Right atrium auricular region (tissue), 2 donors: ENCODE data around the gene SPINK6. TPM values are rescaled to one million over a fixed set of nuclear protein-coding genes. Genes with fewer than 3 reads are reported as not detected.

Source experiments
- DNase-seq: peaks from one replicate; pipeline ENCODE4 v3.0.0-alpha.2; 2019; ENCODE audit warnings: low spot score
- H3K27ac ChIP-seq, 2 donors: fragments of 200-600 bp; sonication (generic); 1 replicate in 1 of 2; 2 replicates in 1 of 2; pipeline ENCODE4 v1.5.1; 2016 to 2019
- H3K27me3 ChIP-seq, 2 donors: fragments of 200-600 bp; sonication (generic); one replicate each; pipeline versions ENCODE4 v1.5.1 to v1.6.0; 2017 to 2019
- H3K36me3 ChIP-seq: fragments of 200-600 bp; sonication (generic); one replicate; pipeline ENCODE4 v1.5.1; 2016
- H3K4me1 ChIP-seq, 2 donors: fragments of 200-600 bp; sonication (generic); one replicate each; pipeline versions ENCODE4 v1.5.1 to v1.6.0; 2017 to 2019
- H3K4me3 ChIP-seq, 2 donors: fragments of 200-600 bp; sonication (generic); 1 replicate in 1 of 2; 2 replicates in 1 of 2; pipeline ENCODE4 v1.5.1; 2017 to 2019; ENCODE audit warnings: mild to moderate bottlenecking in 1 of 2, moderate library complexity in 1 of 2
- H3K9me3 ChIP-seq, 2 donors: fragments of 200-600 bp; sonication (generic); one replicate each; pipeline ENCODE4 v1.5.1; 2019
- total RNA-seq, 2 donors: library from RNA; depleted of rRNA; stranded (reverse); fragments of >200 nt; gene quantifications; one replicate each; pipeline ENCODE4 v1.1.0, GENCODE V29; 2016
- TF ChIP-seq, protein P1 (sequence below), 2 donors: fragments of 200-600 bp; sonication (generic); IDR thresholded peaks; one replicate each; pipeline ENCODE4 v1.5.1; 2019; ENCODE audit warnings: antibody characterized with exemption in 2 of 2

Gene SPINK6
- total RNA-seq, 2 donors from 2014 or later, result not detected

DNA sequence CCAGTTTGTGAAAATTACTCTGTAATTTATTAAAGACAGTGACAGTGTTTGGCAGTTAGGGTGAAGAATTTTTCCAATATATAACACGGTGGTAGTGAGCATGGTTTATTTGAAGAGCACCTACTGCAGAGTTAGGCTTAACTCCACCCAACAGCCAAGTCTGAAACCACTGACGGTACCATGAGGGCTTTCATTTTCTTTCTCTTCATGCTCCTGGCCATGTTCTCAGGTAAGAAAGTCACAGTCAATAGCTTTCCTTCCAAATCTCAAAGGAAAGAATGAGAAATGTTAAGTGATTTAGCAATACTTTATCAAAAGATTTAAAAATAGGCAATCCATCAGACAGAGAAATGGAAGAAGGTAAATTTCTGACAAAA, 35.6 kb downstream of the SPINK6 start, which contains the start of gene MARCOL:
Gene MARCOL, plus strand, starts transcription at position 108 of the 377 bp plus-strand sequence. Its CDS starts 73 bp downstream, at position 181.
- Histone ChIP-seq H3K9me3 (no peaks in the 10 kb centered on the region), H3K4me1 (no peaks in the 10 kb centered on the region), H3K4me3 (no peak within 1 kb of the TSS), H3K27ac (no peak within 1 kb of the TSS), H3K27me3 (no peaks in the 10 kb centered on the region), H3K36me3 (no peaks in the 10 kb centered on the region)
- DNase-seq, result no peak
- TF ChIP-seq, protein P1, sequence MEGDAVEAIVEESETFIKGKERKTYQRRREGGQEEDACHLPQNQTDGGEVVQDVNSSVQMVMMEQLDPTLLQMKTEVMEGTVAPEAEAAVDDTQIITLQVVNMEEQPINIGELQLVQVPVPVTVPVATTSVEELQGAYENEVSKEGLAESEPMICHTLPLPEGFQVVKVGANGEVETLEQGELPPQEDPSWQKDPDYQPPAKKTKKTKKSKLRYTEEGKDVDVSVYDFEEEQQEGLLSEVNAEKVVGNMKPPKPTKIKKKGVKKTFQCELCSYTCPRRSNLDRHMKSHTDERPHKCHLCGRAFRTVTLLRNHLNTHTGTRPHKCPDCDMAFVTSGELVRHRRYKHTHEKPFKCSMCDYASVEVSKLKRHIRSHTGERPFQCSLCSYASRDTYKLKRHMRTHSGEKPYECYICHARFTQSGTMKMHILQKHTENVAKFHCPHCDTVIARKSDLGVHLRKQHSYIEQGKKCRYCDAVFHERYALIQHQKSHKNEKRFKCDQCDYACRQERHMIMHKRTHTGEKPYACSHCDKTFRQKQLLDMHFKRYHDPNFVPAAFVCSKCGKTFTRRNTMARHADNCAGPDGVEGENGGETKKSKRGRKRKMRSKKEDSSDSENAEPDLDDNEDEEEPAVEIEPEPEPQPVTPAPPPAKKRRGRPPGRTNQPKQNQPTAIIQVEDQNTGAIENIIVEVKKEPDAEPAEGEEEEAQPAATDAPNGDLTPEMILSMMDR (IDR thresholded peaks at IDR 0.05), result no peak

DNA sequence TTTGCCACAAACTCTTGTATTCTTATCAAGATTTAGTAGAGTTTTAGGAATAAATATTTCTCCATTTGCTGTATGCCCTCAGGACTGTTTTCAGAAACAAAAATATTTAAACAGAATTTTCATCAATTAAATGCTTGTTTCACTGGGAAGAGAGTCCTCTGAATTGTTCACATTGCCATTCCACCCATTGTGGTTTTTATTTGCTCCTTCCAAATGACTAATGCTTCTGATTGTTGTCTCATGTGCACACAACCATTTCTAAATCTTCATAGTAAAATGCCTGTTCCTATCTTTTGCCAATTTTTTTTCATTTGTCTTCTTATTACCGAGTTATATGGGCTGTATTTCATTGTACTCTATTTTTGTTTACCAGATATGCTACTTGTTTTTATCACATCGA, 46.1 kb downstream of the SPINK6 start:
- H3K36me3 ChIP-seq, result no peaks in the 10 kb centered on the region
- no peaks in the 10 kb centered on the region for H3K4me1 ChIP-seq
- no peaks in the 10 kb centered on the region for H3K27me3 ChIP-seq
- TF ChIP-seq, protein P1 (IDR thresholded peaks at IDR 0.05), result no peak
- no peak overlapping the region for H3K4me3 ChIP-seq
- no peak for DNase-seq
- H3K27ac ChIP-seq, result no peak overlapping the region
- peaks cover 0 to 4% of the 10 kb centered on the region in 2 donors for H3K9me3 ChIP-seq

DNA sequence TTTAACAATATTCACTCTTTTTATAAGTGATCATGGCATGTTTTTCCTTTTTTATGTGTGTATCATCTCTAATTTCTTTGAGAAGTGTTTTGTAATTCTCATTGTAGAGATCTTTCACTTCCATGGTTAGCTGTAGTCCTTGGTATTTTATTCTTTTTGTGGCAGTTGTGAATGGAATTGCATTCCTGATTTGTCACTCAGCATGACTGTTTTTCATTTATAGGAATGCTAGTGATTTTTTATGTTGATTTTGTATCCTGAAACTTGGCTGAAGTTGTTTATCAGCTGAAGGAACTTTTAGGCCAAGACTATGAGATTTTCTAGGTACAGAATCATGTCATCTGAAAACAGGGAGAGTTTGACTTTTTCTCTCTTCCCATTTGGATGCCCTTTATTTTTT, 52.6 kb downstream of the SPINK6 start:
- Histone ChIP-seq H3K9me3 (peaks cover 0 to 24% of the 10 kb centered on the region in 2 donors), H3K27ac (no peak overlapping the region), H3K4me1 (no peaks in the 10 kb centered on the region), H3K36me3 (no peaks in the 10 kb centered on the region), H3K4me3 (no peak overlapping the region), H3K27me3 (no peaks in the 10 kb centered on the region)
- DNase-seq, result no peak
- TF ChIP-seq, protein P1 (IDR thresholded peaks at IDR 0.05), result no peak

DNA sequence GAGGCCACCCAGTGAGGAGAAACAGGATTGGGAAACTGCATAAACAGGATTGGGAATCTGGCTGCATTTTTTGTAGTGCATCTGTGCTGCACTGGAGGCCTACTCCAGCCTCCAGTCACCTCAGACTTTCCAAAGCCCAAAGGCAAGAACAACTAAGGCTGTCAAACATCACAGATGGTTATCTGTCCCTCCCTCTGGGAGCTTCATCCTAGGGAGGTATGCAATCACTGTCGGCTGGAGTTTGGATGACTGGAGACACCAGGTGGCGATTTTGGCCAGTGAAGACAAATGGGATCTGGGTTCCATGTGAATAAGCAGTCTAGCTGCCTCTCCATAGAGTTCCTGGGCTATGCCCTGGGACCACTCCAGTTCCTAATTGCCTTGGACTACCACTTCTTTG, 56.4 kb downstream of the SPINK6 start:
- TF ChIP-seq, protein P1 (IDR thresholded peaks at IDR 0.05), result no peak
- Histone ChIP-seq H3K27me3 (no peaks in the 10 kb centered on the region), H3K4me1 (no peaks in the 10 kb centered on the region), H3K36me3 (no peaks in the 10 kb centered on the region), H3K27ac (no peak overlapping the region), H3K9me3 (peaks cover 0 to 21% of the 10 kb centered on the region in 2 donors), H3K4me3 (no peak overlapping the region)
- DNase-seq, result no peak

DNA sequence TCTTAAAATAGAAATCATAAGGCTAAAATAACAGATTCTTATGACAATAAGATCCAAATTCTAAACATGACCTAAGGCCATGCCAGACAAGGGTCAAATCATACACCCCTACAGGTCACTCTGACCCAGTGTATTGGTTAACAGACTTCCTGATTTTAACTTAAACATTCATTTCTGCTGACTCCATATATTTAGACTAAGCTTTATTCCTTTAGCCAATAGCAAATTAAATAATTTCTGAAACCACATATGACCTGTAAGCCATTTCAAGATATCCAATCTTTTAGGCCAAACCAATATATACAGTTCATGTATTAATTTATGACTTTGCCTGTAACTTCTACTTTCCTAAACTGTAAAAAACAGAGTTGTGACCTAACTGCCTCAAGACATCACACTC, 58.4 kb downstream of the SPINK6 start:
- Histone ChIP-seq H3K27ac (no peak overlapping the region), H3K27me3 (no peaks in the 10 kb centered on the region), H3K36me3 (no peaks in the 10 kb centered on the region), H3K9me3 (peaks cover 0 to 29% of the 10 kb centered on the region in 2 donors), H3K4me1 (no peaks in the 10 kb centered on the region), H3K4me3 (no peak overlapping the region)
- DNase-seq, result no peak
- TF ChIP-seq, protein P1 (IDR thresholded peaks at IDR 0.05), result no peak

Other genes with a start within 250 kb of the SPINK6 start
- 1 to 10 TPM; 1.8 to 2.3 TPM for gene SPINK5, start 139.1 kb upstream of the SPINK6 start, total RNA-seq
- gene SPINK14, start 34.5 kb upstream of the SPINK6 start, total RNA-seq, result not detected
- not detected for gene MARCOL, start 35.5 kb downstream of the SPINK6 start, total RNA-seq
- gene SPINK13, start 65.8 kb downstream of the SPINK6 start, total RNA-seq, result not detected
- gene SPINK7, start 109.4 kb downstream of the SPINK6 start, total RNA-seq, result not detected
- gene SPINK9, start 132.5 kb downstream of the SPINK6 start, total RNA-seq, result not detected
- gene FBXO38, start 180.9 kb downstream of the SPINK6 start, total RNA-seq, result 10 to 100 TPM; 32.2 to 36.7 TPM